ENCODE results near the gene COL24A1. TPM values are rescaled to one million over a fixed set of nuclear protein-coding genes. Genes with fewer than 3 reads are reported as not detected.

COL24A1 gene
- total and polyA plus RNA-seq, 2 of the 13 experiments (the other 11 are each of a cell fraction or from before 2014, with no cell fraction given), result 0.04 to 0.13 TPM

GRCh38 chr1:85943526-85943925, 213.0 kb downstream of the COL24A1 start:
- no peak for DNase-seq (ENCODE audit: low spot score)
- Histone ChIP-seq H3K27me3 (ENCODE audit: control insufficient read depth in 1 of 2, insufficient read depth in 2 of 2, low read length in 2 of 2) (no peaks in the 10 kb centered on the region), H3K79me2 (ENCODE audit: insufficient read depth, low read length) (no peaks in the 10 kb centered on the region), H3K4me3 (replicated peaks in 1 of 3; ENCODE audit: insufficient read depth in 1 of 3, low read depth in 2 of 3, low read length in 3 of 3) (no peak overlapping the region), H3K36me3 (replicated peaks in 1 of 2; ENCODE audit: control insufficient read depth in 1 of 2, insufficient read depth in 2 of 2, low read length in 2 of 2) (no peaks in the 10 kb centered on the region), H3K9ac (ENCODE audit: insufficient read depth, low read depth, low read length) (no peak overlapping the region), H2AFZ (ENCODE audit: low read length) (no peak overlapping the region), H3K4me2 (ENCODE audit: low read depth, low read length) (no peak overlapping the region), H3K27ac (ENCODE audit: extremely low read length, insufficient read depth, low read length) (no peak overlapping the region), H3K9me3 (ENCODE audit: low read length) (no peaks in the 10 kb centered on the region), H3K4me1 (ENCODE audit: insufficient read depth, low read length) (no peaks in the 10 kb centered on the region), H4K20me1 (ENCODE audit: insufficient read depth, low read length) (no peaks in the 10 kb centered on the region)
- POLR2A ChIA-PET, result no interaction called here
- WGBS (ENCODE audit: low lambda C conversion rate), result 0% methylated on average over 4 of the region's 4 CpGs
- no peak for ATAC-seq
- no peak for FAIRE-seq
- CTCF ChIA-PET (ENCODE audit: low intra/inter-chr PET ratio, low total read pairs), result no interaction called here
- intact Hi-C loops (cut with micrococcal nuclease; ENCODE audit: unreplicated experiment) (no loop called here), in situ Hi-C loops (cut with HindIII; ENCODE audit: extremely low pct_ligation_motif_present, low pct_unique_long_range_greater_than_20kb) (no loop called here)
- TF ChIP-seq ATF7 (IDR thresholded peaks at IDR 0.05) (no peak), ATF7 (CRISPR knock-in tag; IDR thresholded peaks at IDR 0.05) (no peak), ZNF18 (CRISPR knock-in tag; IDR thresholded peaks at IDR 0.05; ENCODE audit: insufficient replicate concordance) (no peak), CEBPB (IDR thresholded peaks at IDR 0.05; ENCODE audit: borderline replicate concordance, low read depth, low read length) (0 out of 2 replicates have a peak, but pooled peaks have one; percentile 1)
- no TSS peak for BruUV-seq (replicated peaks)

- FAIRE-seq (no peak), ATAC-seq (no peak), DNase-seq (ENCODE audit: low spot score) (no peak)
- H3K27ac ChIP-seq (ENCODE audit: extremely low read length, insufficient read depth, low read length), result no peak overlapping the region
- no TSS peak for BruUV-seq (replicated peaks)
- no peak overlapping the region for H3K9ac ChIP-seq (ENCODE audit: insufficient read depth, low read depth, low read length)
- no peaks in the 10 kb centered on the region for H3K4me1 ChIP-seq (ENCODE audit: insufficient read depth, low read length)
- no peaks in the 10 kb centered on the region for H3K79me2 ChIP-seq (ENCODE audit: insufficient read depth, low read length)
- H3K27me3 ChIP-seq (ENCODE audit: control insufficient read depth in 1 of 2, insufficient read depth in 2 of 2, low read length in 2 of 2), result no peaks in the 10 kb centered on the region
- no peak overlapping the region for H3K4me2 ChIP-seq (ENCODE audit: low read depth, low read length)
- intact Hi-C loops (cut with micrococcal nuclease; ENCODE audit: unreplicated experiment) (no loop called here), in situ Hi-C loops (cut with HindIII; ENCODE audit: extremely low pct_ligation_motif_present, low pct_unique_long_range_greater_than_20kb) (no loop called here)
- no peaks in the 10 kb centered on the region for H3K36me3 ChIP-seq (replicated peaks in 1 of 2; ENCODE audit: control insufficient read depth in 1 of 2, insufficient read depth in 2 of 2, low read length in 2 of 2)
- no peak overlapping the region for H3K4me3 ChIP-seq (replicated peaks in 1 of 3; ENCODE audit: insufficient read depth in 1 of 3, low read depth in 2 of 3, low read length in 3 of 3)
- H2AFZ ChIP-seq (ENCODE audit: low read length), result no peak overlapping the region
- POLR2A ChIA-PET, result no interaction called here
- H3K9me3 ChIP-seq (ENCODE audit: low read length), result no peaks in the 10 kb centered on the region
- 2% methylated on average over 2 of the region's 2 CpGs for WGBS (ENCODE audit: low lambda C conversion rate)
- CTCF ChIA-PET (ENCODE audit: low intra/inter-chr PET ratio, low total read pairs), result no interaction called here
- H4K20me1 ChIP-seq (ENCODE audit: insufficient read depth, low read length), result no peaks in the 10 kb centered on the region
- TF ChIP-seq FOXO1 (CRISPR knock-in tag; IDR thresholded peaks at IDR 0.05) (no peak), SP140L (CRISPR knock-in tag; IDR thresholded peaks at IDR 0.05; ENCODE audit: borderline replicate concordance) (no peak), ZNF142 (CRISPR knock-in tag; IDR thresholded peaks at IDR 0.05) (no peak), ETV5 (CRISPR knock-in tag; IDR thresholded peaks at IDR 0.05; ENCODE audit: borderline replicate concordance) (no peak), ZNF777 (CRISPR knock-in tag; IDR thresholded peaks at IDR 0.05) (no peak)
- TF ChIP-seq, protein P1, sequence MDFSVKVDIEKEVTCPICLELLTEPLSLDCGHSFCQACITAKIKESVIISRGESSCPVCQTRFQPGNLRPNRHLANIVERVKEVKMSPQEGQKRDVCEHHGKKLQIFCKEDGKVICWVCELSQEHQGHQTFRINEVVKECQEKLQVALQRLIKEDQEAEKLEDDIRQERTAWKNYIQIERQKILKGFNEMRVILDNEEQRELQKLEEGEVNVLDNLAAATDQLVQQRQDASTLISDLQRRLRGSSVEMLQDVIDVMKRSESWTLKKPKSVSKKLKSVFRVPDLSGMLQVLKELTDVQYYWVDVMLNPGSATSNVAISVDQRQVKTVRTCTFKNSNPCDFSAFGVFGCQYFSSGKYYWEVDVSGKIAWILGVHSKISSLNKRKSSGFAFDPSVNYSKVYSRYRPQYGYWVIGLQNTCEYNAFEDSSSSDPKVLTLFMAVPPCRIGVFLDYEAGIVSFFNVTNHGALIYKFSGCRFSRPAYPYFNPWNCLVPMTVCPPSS (IDR thresholded peaks at IDR 0.05), result no peak
Measured at GRCh38 chr1:85940656-85941306, 215.8 kb downstream of the COL24A1 start.
